DOHH2 (cell line): ENCODE measurements around the gene KANK3.

Experiments
- H3F3A ChIP-seq: fragments of 200-600 bp; sonication (generic), shearing (Covaris generic); 2 replicates; pipeline ENCODE4 v1.6.0; 2016; ENCODE audit warnings: antibody characterized with exemption, mild to moderate bottlenecking; ENCODE audit not compliant: control insufficient read depth, insufficient read depth
- H3K27ac ChIP-seq: fragments of 200-600 bp; sonication (generic); 2 replicates; pipeline ENCODE4 v1.5.1; 2014; ENCODE audit warnings: low read depth, mild to moderate bottlenecking, low read length, moderate library complexity
- H3K27me3 ChIP-seq: fragments of 200-600 bp; sonication (generic); 2 replicates; pipeline ENCODE4 v1.6.1; 2014; ENCODE audit warnings: mild to moderate bottlenecking, low read length, mixed read lengths; ENCODE audit not compliant: control insufficient read depth
- H3K36me3 ChIP-seq: fragments of 200-600 bp; sonication (generic); 2 replicates; pipeline ENCODE4 v1.6.1; 2014; ENCODE audit warnings: mild to moderate bottlenecking, low read length, moderate library complexity, mixed read lengths; ENCODE audit not compliant: control insufficient read depth
- H3K4me1 ChIP-seq: fragments of 200-600 bp; sonication (generic); 2 replicates; pipeline ENCODE4 v1.6.1; 2014; ENCODE audit warnings: mild to moderate bottlenecking, low read length, mixed read lengths; ENCODE audit not compliant: control insufficient read depth
- H3K4me2 ChIP-seq: fragments of 200-600 bp; sonication (generic); 2 replicates; pipeline ENCODE4 v1.6.0; 2014; ENCODE audit warnings: mild to moderate bottlenecking, low read length, moderate library complexity
- H3K4me3 ChIP-seq: fragments of 200-600 bp; sonication (generic); 2 replicates; pipeline ENCODE4 v1.5.1; 2014; ENCODE audit warnings: mild to moderate bottlenecking, low read length, mixed read lengths
- H3K79me2 ChIP-seq: fragments of 200-600 bp; sonication (generic); 2 replicates; pipeline ENCODE4 v1.6.1; 2014; ENCODE audit warnings: mild to moderate bottlenecking, low read length, mixed read lengths; ENCODE audit not compliant: control insufficient read depth
- H3K9me2 ChIP-seq: fragments of 200-600 bp; sonication (generic); replicated peaks from 2 replicates; pipeline ENCODE4 v1.6.1; 2014; ENCODE audit warnings: mild to moderate bottlenecking, low read length, mixed read lengths; ENCODE audit not compliant: control insufficient read depth
- H3K9me3 ChIP-seq: fragments of 200-600 bp; sonication (generic); 2 replicates; pipeline ENCODE4 v1.6.1; 2014; ENCODE audit warnings: antibody characterized with exemption, low read length, mixed read lengths; ENCODE audit not compliant: control insufficient read depth, insufficient read depth
- H4K20me1 ChIP-seq: fragments of 200-600 bp; sonication (generic); 2 replicates; pipeline ENCODE4 v1.6.0; 2014; ENCODE audit warnings: low read depth, mild to moderate bottlenecking, antibody characterized with exemption, low read length, moderate library complexity; ENCODE audit not compliant: control insufficient read depth, insufficient read depth
- CTCF ChIP-seq: fragments of 200-600 bp; sonication (generic); IDR thresholded peaks from one replicate; pipeline ENCODE4 v1.5.1; 2014; ENCODE audit warnings: antibody characterized with exemption, mild to moderate bottlenecking, low read depth, low read length; ENCODE audit not compliant: poor library complexity, severe bottlenecking
- EZH2phosphoT487 ChIP-seq: fragments of 200-600 bp; sonication (generic); IDR thresholded peaks from 2 replicates; pipeline ENCODE4 v1.6.1; 2017; ENCODE audit warnings: borderline replicate concordance, mild to moderate bottlenecking, antibody characterized with exemption, low read length, moderate library complexity, mixed read lengths

Gene KANK3

DNA sequence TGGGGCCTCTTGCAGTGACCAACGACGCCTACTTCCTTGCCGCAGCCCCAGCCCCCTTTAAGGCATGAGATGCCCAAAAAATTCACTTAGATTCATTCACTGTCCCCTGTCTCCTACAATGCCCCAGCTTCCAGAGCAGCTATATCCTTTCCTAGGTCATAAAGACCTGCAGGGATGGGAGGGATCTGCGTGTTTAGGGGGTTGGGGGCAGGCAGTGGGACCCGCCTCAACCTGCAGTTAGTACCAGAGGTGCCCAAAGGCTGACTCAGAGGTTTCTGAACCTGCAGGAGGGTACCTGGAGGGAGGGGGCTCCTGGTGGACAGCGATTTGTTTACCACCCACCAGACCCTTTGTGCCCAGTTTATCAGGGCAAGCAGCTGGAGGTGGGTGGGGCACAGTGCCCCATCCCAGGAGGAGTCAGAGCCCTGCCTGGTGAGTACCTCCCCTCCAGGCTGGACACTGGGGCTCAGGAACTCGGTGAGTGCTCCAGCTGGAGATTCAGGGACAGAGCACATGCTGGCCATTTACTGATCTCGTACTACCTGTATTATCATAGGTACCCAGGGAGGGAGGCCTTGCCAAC, 11.7 kb downstream of the KANK3 start:
- Histone ChIP-seq H3K4me1 (no peaks in the 10 kb centered on the region), H3K36me3 (no peaks in the 10 kb centered on the region), H3K79me2 (no peaks in the 10 kb centered on the region), H4K20me1 (no peaks in the 10 kb centered on the region), H3F3A (no peaks in the 10 kb centered on the region), H3K27ac (no peak overlapping the region), H3K4me3 (no peak overlapping the region), H3K9me2 (no peaks in the 10 kb centered on the region), H3K4me2 (no peak overlapping the region), H3K27me3 (peaks cover 13% of the 10 kb centered on the region), H3K9me3 (no peaks in the 10 kb centered on the region)
- TF ChIP-seq CTCF (no peak), EZH2phosphoT487 (no peak)

- Histone ChIP-seq H3K9me3 (no peaks in the 10 kb centered on the region), H4K20me1 (no peaks in the 10 kb centered on the region), H3K4me1 (peaks cover 6% of the 10 kb centered on the region), H3K36me3 (no peaks in the 10 kb centered on the region), H3K27me3 (peaks cover 7% of the 10 kb centered on the region; the same call in 1 of the 2 replicates), H3F3A (peaks cover 4% of the 10 kb centered on the region; the same call in 1 of the 2 replicates), H3K4me2 (no peak overlapping the region), H3K79me2 (no peaks in the 10 kb centered on the region), H3K9me2 (no peaks in the 10 kb centered on the region), H3K27ac (no peak overlapping the region), H3K4me3 (no peak overlapping the region)
- TF ChIP-seq CTCF (no peak), EZH2phosphoT487 (no peak)
These were observed 13.1 kb downstream of the KANK3 start for GRCh38 chr19:8329996-8330395.

GRCh38 chr19:8325454-8325853, 17.6 kb downstream of the KANK3 start:
- no peak for TF ChIP-seq EZH2phosphoT487
- no peak for TF ChIP-seq CTCF

More at GRCh38 chr19:8325454-8325853, 17.6 kb downstream of the KANK3 start:
- Histone ChIP-seq H3K9me3 (no peaks in the 10 kb centered on the region), H3K4me1 (peaks cover 35% of the 10 kb centered on the region), H3K79me2 (peaks cover 27% of the 10 kb centered on the region), H3K27ac (no peak overlapping the region), H4K20me1 (peaks cover 23% of the 10 kb centered on the region), H3K4me2 (no peak overlapping the region), H3F3A (peaks cover 38% of the 10 kb centered on the region), H3K9me2 (no peaks in the 10 kb centered on the region), H3K4me3 (no peak overlapping the region), H3K36me3 (peaks cover 41% of the 10 kb centered on the region), H3K27me3 (peaks cover 7% of the 10 kb centered on the region; the same call in 1 of the 2 replicates)
